Measurements from ENCODE around the gene BICDL2.
"Not testable (repeated sequence)": the region's sequence is repeated elsewhere in the genome, so short reads cannot be mapped to it uniquely, and the experiment has no call there.

BICDL2 gene

DNA sequence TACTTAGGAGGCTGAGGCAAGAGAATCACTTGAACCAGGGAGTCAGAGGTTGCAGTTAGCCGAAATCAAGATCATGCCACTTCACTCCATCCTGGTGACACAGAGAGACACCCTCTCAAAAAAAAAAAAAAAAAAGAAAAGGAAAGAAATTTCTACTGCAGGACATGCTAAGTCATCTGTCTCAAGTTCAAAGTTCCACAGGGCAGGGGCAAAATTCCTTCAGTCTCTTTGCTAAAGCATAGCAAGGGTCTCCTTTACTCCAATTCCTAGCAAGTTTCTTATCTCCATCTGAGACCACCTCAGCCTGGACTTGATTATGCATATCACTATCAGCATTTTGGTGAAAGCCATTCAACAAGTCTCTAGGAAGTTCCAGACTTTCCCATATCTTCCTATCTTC lies 47.7 kb upstream of the BICDL2 start:
- H3K9me3 ChIP-seq (replicated peaks in 1 of 2; ENCODE audit: control insufficient read depth in 2 of 2, insufficient read depth in 1 of 2, low read depth in 1 of 2, low read length in 2 of 2): no peaks in the 10 kb centered on the region
- no peak overlapping the region for H3K4ac ChIP-seq (ENCODE audit: low read length)
- no peak overlapping the region for H2BK5ac ChIP-seq (ENCODE audit: low read length)
- no peak overlapping the region for H2BK15ac ChIP-seq (ENCODE audit: low read length)
- no peak overlapping the region for H2AFZ ChIP-seq (ENCODE audit: low read length)
- no peak overlapping the region for H4K91ac ChIP-seq (ENCODE audit: low read depth, low read length, poor library complexity)
- H3K4me1 ChIP-seq (ENCODE audit: control insufficient read depth in 2 of 2, insufficient read depth in 1 of 2, low read depth in 1 of 2, low read length in 2 of 2): peaks cover 12 to 19% of the 10 kb centered on the region in 2 donors
- no peak overlapping the region for H2BK12ac ChIP-seq (ENCODE audit: low read length)
- no peak overlapping the region for H3K4me2 ChIP-seq (ENCODE audit: insufficient read depth, low read length, poor library complexity, severe bottlenecking)
- no peak overlapping the region for H3K27ac ChIP-seq (replicated peaks; ENCODE audit: low read length)
- H3K23ac ChIP-seq (ENCODE audit: low read depth, low read length, poor library complexity): no peak overlapping the region
- H3K36me3 ChIP-seq (replicated peaks in 1 of 2; ENCODE audit: control insufficient read depth in 2 of 2, insufficient read depth in 2 of 2, low read length in 2 of 2): no peaks in the 10 kb centered on the region
- H3K27me3 ChIP-seq (ENCODE audit: control insufficient read depth in 3 of 3, insufficient read depth in 3 of 3, low read depth in 1 of 3, low read length in 3 of 3): peaks cover 0 to 8% (median 0%) of the 10 kb centered on the region in 3 experiments
- H3K4me3 ChIP-seq (ENCODE audit: low read length in 2 of 2): no peak overlapping the region
- H4K8ac ChIP-seq (ENCODE audit: low read depth, low read length): no peak overlapping the region
- H3K79me1 ChIP-seq (ENCODE audit: low read depth, low read length): peaks cover 1% of the 10 kb centered on the region
- no peak overlapping the region for H2BK120ac ChIP-seq (ENCODE audit: low read depth, low read length)
- no peak overlapping the region for H3K18ac ChIP-seq (ENCODE audit: low read length)
- H2AK5ac ChIP-seq (ENCODE audit: low read depth, low read length): no peak overlapping the region
- H3K9ac ChIP-seq (ENCODE audit: low read depth, low read length, poor library complexity): no peak overlapping the region
- no peak overlapping the region for H3K14ac ChIP-seq (ENCODE audit: low read length)
- no peak for DNase-seq (ENCODE audit: low spot score)
- no CpG with 5 or more reads among the region's 1 CpG for WGBS, 2 donors (ENCODE audit: extremely low coverage in 2 of 2, insufficient read length in 2 of 2, insufficient replicate concordance in 1 of 2)

DNA sequence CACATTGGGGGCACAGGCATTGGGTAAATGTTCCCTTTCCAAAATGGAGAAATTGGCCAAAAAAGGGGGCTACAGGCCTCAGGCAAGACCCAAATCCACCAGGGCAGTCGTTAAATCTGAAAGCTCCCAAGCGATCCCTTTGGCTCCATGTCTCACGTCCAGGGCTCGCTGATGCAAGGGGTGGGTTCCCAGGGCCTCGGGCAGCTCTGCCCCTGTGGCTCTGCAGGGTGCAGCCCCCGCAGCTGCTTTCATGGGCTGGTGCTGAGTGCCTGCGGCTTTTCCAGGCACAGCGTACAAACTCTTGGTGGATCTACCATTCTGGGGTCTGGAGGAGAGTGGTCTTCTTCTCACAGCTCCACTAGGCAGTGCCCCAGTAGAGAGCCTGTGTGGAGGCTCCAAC lies 46.7 kb upstream of the BICDL2 start:
- DNase-seq (ENCODE audit: low spot score); H3K79me1 ChIP-seq (ENCODE audit: low read depth, low read length); H2BK120ac ChIP-seq (ENCODE audit: low read depth, low read length); H2BK15ac ChIP-seq (ENCODE audit: low read length); H3K4me2 ChIP-seq (ENCODE audit: insufficient read depth, low read length, poor library complexity, severe bottlenecking); H3K36me3 ChIP-seq (replicated peaks in 1 of 2; ENCODE audit: control insufficient read depth in 2 of 2, insufficient read depth in 2 of 2, low read length in 2 of 2); H3K9me3 ChIP-seq (replicated peaks in 1 of 2; ENCODE audit: control insufficient read depth in 2 of 2, insufficient read depth in 1 of 2, low read depth in 1 of 2, low read length in 2 of 2); H4K8ac ChIP-seq (ENCODE audit: low read depth, low read length); H2BK5ac ChIP-seq (ENCODE audit: low read length); H2AK5ac ChIP-seq (ENCODE audit: low read depth, low read length); H2BK12ac ChIP-seq (ENCODE audit: low read length); H3K9ac ChIP-seq (ENCODE audit: low read depth, low read length, poor library complexity); H3K4ac ChIP-seq (ENCODE audit: low read length); H4K91ac ChIP-seq (ENCODE audit: low read depth, low read length, poor library complexity); H3K27ac ChIP-seq (replicated peaks; ENCODE audit: low read length); H3K27me3 ChIP-seq (ENCODE audit: control insufficient read depth in 3 of 3, insufficient read depth in 3 of 3, low read depth in 1 of 3, low read length in 3 of 3); H3K4me3 ChIP-seq (ENCODE audit: low read length in 2 of 2); H3K23ac ChIP-seq (ENCODE audit: low read depth, low read length, poor library complexity); H3K14ac ChIP-seq (ENCODE audit: low read length): not testable (repeated sequence)
- Histone ChIP-seq H3K4me1 (ENCODE audit: control insufficient read depth in 2 of 2, insufficient read depth in 1 of 2, low read depth in 1 of 2, low read length in 2 of 2) (peaks cover 12 to 19% of the 10 kb centered on the region in 2 donors), H3K18ac (ENCODE audit: low read length) (peak overlapping the region; percentile 38), H2AFZ (ENCODE audit: low read length) (peak overlapping the region; percentile 75)
- no CpG with 5 or more reads among the region's 8 CpGs for WGBS, 2 donors (ENCODE audit: extremely low coverage in 2 of 2, insufficient read length in 2 of 2, insufficient replicate concordance in 1 of 2)

DNA sequence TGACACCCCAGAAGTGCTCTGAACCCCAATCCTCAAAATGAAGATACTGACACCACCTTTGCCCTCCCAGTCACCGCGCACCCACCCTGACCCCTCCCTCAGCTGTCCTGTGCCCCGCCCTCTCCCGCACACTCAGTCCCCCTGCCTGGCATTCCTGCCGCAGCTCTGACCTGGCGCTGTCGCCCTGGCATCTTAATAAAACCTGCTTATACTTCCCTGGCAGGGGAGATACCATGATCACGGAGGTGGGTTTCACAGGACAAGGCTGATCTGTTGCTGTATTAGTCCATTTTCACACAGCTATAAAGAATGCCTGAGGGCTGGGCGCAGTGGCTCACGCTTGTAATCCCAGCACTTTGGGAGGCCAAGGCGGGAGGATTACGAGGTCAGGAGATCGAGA lies 45.2 kb upstream of the BICDL2 start:
- H3K27me3 ChIP-seq (ENCODE audit: control insufficient read depth in 3 of 3, insufficient read depth in 3 of 3, low read depth in 1 of 3, low read length in 3 of 3): peaks cover 0 to 16% (median 0%) of the 10 kb centered on the region in 3 experiments
- not testable (repeated sequence) for H3K9me3 ChIP-seq (replicated peaks in 1 of 2; ENCODE audit: control insufficient read depth in 2 of 2, insufficient read depth in 1 of 2, low read depth in 1 of 2, low read length in 2 of 2); H3K9ac ChIP-seq (ENCODE audit: low read depth, low read length, poor library complexity); H3K4ac ChIP-seq (ENCODE audit: low read length); H2BK5ac ChIP-seq (ENCODE audit: low read length); H3K23ac ChIP-seq (ENCODE audit: low read depth, low read length, poor library complexity); H3K27ac ChIP-seq (replicated peaks; ENCODE audit: low read length); H2AK5ac ChIP-seq (ENCODE audit: low read depth, low read length); H2BK12ac ChIP-seq (ENCODE audit: low read length); H3K36me3 ChIP-seq (replicated peaks in 1 of 2; ENCODE audit: control insufficient read depth in 2 of 2, insufficient read depth in 2 of 2, low read length in 2 of 2); H3K14ac ChIP-seq (ENCODE audit: low read length); H2BK15ac ChIP-seq (ENCODE audit: low read length); H4K91ac ChIP-seq (ENCODE audit: low read depth, low read length, poor library complexity); H3K4me1 ChIP-seq (ENCODE audit: control insufficient read depth in 2 of 2, insufficient read depth in 1 of 2, low read depth in 1 of 2, low read length in 2 of 2); DNase-seq (ENCODE audit: low spot score); H2AFZ ChIP-seq (ENCODE audit: low read length); H3K4me3 ChIP-seq (ENCODE audit: low read length in 2 of 2); H3K4me2 ChIP-seq (ENCODE audit: insufficient read depth, low read length, poor library complexity, severe bottlenecking); H3K18ac ChIP-seq (ENCODE audit: low read length); H3K79me1 ChIP-seq (ENCODE audit: low read depth, low read length); H2BK120ac ChIP-seq (ENCODE audit: low read depth, low read length); H4K8ac ChIP-seq (ENCODE audit: low read depth, low read length)
- no CpG with 5 or more reads among the region's 13 CpGs for WGBS, 2 donors (ENCODE audit: extremely low coverage in 2 of 2, insufficient read length in 2 of 2, insufficient replicate concordance in 1 of 2)

DNA sequence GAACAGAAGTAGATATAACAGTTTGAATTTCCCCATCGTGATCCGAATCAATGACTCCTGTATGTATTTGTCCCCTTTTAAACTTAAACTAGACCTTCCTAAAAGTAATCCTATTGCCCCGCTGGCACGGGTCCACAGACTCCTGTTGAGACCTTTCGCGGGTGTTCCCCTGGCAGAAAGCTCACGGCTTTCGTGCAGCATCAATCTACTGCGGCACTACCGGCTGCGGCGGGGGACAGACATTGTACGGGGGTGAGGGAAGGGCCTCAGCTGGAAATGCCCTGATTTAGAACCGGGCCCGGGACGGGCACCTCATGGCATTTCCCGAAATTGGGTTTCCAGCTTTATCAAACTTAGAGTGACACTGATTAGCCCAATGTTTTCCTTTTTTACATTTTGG lies 43.3 kb upstream of the BICDL2 start:
- Histone ChIP-seq H3K27ac (replicated peaks; ENCODE audit: low read length) (no peak overlapping the region), H2BK15ac (ENCODE audit: low read length) (no peak overlapping the region), H2BK5ac (ENCODE audit: low read length) (no peak overlapping the region), H4K91ac (ENCODE audit: low read depth, low read length, poor library complexity) (no peak overlapping the region), H3K79me1 (ENCODE audit: low read depth, low read length) (no peaks in the 10 kb centered on the region), H2BK12ac (ENCODE audit: low read length) (no peak overlapping the region), H3K36me3 (replicated peaks in 1 of 2; ENCODE audit: control insufficient read depth in 2 of 2, insufficient read depth in 2 of 2, low read length in 2 of 2) (no peaks in the 10 kb centered on the region), H2BK120ac (ENCODE audit: low read depth, low read length) (no peak overlapping the region), H2AK5ac (ENCODE audit: low read depth, low read length) (no peak overlapping the region), H3K4me2 (ENCODE audit: insufficient read depth, low read length, poor library complexity, severe bottlenecking) (no peak overlapping the region), H3K9me3 (replicated peaks in 1 of 2; ENCODE audit: control insufficient read depth in 2 of 2, insufficient read depth in 1 of 2, low read depth in 1 of 2, low read length in 2 of 2) (no peaks in the 10 kb centered on the region), H3K9ac (ENCODE audit: low read depth, low read length, poor library complexity) (no peak overlapping the region), H3K14ac (ENCODE audit: low read length) (no peak overlapping the region), H4K8ac (ENCODE audit: low read depth, low read length) (no peak overlapping the region), H2AFZ (ENCODE audit: low read length) (no peak overlapping the region), H3K18ac (ENCODE audit: low read length) (no peak overlapping the region), H3K23ac (ENCODE audit: low read depth, low read length, poor library complexity) (no peak overlapping the region), H3K4me1 (ENCODE audit: control insufficient read depth in 2 of 2, insufficient read depth in 1 of 2, low read depth in 1 of 2, low read length in 2 of 2) (no peaks in the 10 kb centered on the region), H3K4me3 (ENCODE audit: low read length in 2 of 2) (no peak overlapping the region), H3K27me3 (ENCODE audit: control insufficient read depth in 3 of 3, insufficient read depth in 3 of 3, low read depth in 1 of 3, low read length in 3 of 3) (peaks cover 0 to 25% (median 0%) of the 10 kb centered on the region in 3 experiments), H3K4ac (ENCODE audit: low read length) (no peak overlapping the region)
- WGBS, 2 donors (ENCODE audit: extremely low coverage in 2 of 2, insufficient read length in 2 of 2, insufficient replicate concordance in 1 of 2): no CpG with 5 or more reads among the region's 17 CpGs
- DNase-seq (ENCODE audit: low spot score): no peak

Measured in neuronal stem cell (in vitro differentiated cells).